ENCODE measurements around the gene CYP2D6. TPM values are rescaled to one million over a fixed set of nuclear protein-coding genes. Genes with fewer than 3 reads are reported as not detected.

CYP2D6 gene
- polyA plus RNA-seq, 3 donors: 4.5 TPM; not detected in 2

DNA sequence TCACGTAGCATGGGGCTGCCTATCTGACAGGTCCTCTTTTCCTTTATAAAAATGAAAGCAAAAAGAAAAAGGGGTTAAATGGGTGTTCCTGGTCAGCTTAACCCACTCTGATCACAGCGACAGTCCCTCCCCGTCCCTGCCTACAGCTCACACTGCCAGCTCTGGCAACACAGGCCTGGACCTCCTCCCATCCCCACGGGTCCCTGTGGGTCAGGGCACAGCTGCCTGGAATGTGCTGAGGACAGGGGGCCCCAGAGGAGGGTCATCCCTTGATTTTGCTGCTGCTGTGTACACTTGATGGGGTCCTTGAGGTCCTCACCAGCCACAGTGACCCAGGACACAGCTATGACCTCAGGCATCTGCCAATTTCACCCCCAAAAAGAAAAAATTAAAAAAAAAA, 29.6 kb upstream of the CYP2D6 start:
- H3K36me3 ChIP-seq (replicated peaks in 1 of 2; ENCODE audit: control insufficient read depth in 1 of 2, insufficient read depth in 2 of 2, low read length in 2 of 2): peaks cover 7 to 67% of the 10 kb centered on the region in 2 donors
- no peak overlapping the region for H3K27ac Mint-ChIP-seq
- TF ChIP-seq, protein P1, sequence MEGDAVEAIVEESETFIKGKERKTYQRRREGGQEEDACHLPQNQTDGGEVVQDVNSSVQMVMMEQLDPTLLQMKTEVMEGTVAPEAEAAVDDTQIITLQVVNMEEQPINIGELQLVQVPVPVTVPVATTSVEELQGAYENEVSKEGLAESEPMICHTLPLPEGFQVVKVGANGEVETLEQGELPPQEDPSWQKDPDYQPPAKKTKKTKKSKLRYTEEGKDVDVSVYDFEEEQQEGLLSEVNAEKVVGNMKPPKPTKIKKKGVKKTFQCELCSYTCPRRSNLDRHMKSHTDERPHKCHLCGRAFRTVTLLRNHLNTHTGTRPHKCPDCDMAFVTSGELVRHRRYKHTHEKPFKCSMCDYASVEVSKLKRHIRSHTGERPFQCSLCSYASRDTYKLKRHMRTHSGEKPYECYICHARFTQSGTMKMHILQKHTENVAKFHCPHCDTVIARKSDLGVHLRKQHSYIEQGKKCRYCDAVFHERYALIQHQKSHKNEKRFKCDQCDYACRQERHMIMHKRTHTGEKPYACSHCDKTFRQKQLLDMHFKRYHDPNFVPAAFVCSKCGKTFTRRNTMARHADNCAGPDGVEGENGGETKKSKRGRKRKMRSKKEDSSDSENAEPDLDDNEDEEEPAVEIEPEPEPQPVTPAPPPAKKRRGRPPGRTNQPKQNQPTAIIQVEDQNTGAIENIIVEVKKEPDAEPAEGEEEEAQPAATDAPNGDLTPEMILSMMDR (IDR thresholded peaks at IDR 0.05): no peak
- no peak overlapping the region for H3K4me3 ChIP-seq (replicated peaks in 1 of 3; ENCODE audit: low read depth in 2 of 3, low read length in 3 of 3)
- H3K9me3 ChIP-seq (replicated peaks in 1 of 2; ENCODE audit: control insufficient read depth in 1 of 2, insufficient read depth in 1 of 2, low read length in 2 of 2): no peaks in the 10 kb centered on the region
- peaks cover 35 to 50% of the 10 kb centered on the region in 2 donors for H3K36me3 Mint-ChIP-seq
- H3K4me1 Mint-ChIP-seq: peaks cover 4% of the 10 kb centered on the region
- H3K79me2 ChIP-seq (ENCODE audit: insufficient read depth, low read length): no peaks in the 10 kb centered on the region
- no peaks in the 10 kb centered on the region for H3K4me1 ChIP-seq (ENCODE audit: control insufficient read depth in 1 of 2, insufficient read depth in 2 of 2, low read length in 2 of 2)
- H4K20me1 ChIP-seq (ENCODE audit: insufficient read depth, low read length): peaks cover 3% of the 10 kb centered on the region
- no peak overlapping the region for H3K9ac ChIP-seq (ENCODE audit: insufficient read depth, low read length, poor library complexity, severe bottlenecking)
- intact Hi-C loops (cut with micrococcal nuclease): no loop called here
- no peak for DNase-seq
- H3K9me3 Mint-ChIP-seq: no peaks in the 10 kb centered on the region
- H3K27me3 Mint-ChIP-seq (ENCODE audit: low read depth in 3 of 3): no peaks in the 10 kb centered on the region
- no peak overlapping the region for H2AFZ ChIP-seq (ENCODE audit: insufficient read depth, low read depth, low read length, poor library complexity, severe bottlenecking)
- no peak overlapping the region for H3K27ac ChIP-seq (ENCODE audit: low read depth in 1 of 2, low read length in 2 of 2)
- no peak overlapping the region for H3K4me3 Mint-ChIP-seq
- no peaks in the 10 kb centered on the region for H3K27me3 ChIP-seq (ENCODE audit: control insufficient read depth in 2 of 2, insufficient read depth in 2 of 2, low read length in 2 of 2)
- no peak overlapping the region for H3K4me2 ChIP-seq (replicated peaks; ENCODE audit: extremely low read depth, low read length, poor library complexity, severe bottlenecking)
- WGBS (ENCODE audit: insufficient coverage): 93% methylated on average over 3 of the region's 4 CpGs

DNA sequence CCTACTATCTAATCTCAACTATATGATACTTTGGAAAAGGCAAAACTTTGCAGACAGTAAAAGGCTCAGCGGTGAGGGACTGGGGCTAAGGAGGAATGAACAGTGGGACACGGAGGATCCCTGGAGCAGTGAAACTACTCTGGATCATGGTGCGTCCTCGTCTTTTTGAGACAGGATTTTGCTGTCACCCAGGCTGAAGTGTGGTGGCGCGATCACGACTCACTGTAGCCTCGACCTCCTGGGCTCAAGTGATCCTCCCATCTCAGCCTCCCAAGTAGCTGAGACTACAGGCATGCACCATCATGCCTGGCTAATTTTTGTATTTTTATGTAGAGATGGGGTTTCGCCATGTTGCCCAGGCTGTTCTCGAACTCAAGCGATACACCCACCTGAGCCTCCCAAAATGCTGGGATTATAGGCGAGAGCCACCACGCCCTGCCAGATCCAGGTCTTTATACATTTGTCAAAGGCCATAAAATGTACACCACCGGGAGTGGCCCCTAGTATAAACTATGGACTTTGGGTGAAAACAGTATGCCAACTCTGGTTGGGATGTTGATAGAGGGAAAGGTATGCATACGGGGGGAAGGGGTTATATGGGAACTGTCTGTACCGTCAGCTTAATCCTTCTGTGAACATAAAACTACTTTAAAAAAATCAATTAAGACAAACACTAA, 28.0 kb upstream of the CYP2D6 start:
- Mint-ChIP-seq H3K9me3 (no peaks in the 10 kb centered on the region), H3K4me3 (no peak overlapping the region), H3K4me1 (peaks cover 4% of the 10 kb centered on the region), H3K27me3 (ENCODE audit: low read depth in 3 of 3) (no peaks in the 10 kb centered on the region), H3K36me3 (peaks cover 29 to 45% of the 10 kb centered on the region in 2 donors), H3K27ac (peak overlapping the region in 1 of 7 donors; percentile 35)
- H3K4me2 ChIP-seq (replicated peaks; ENCODE audit: extremely low read depth, low read length, poor library complexity, severe bottlenecking): no peak overlapping the region
- WGBS (ENCODE audit: insufficient coverage): 98% methylated on average over 7 of the region's 16 CpGs
- no peak overlapping the region for H3K4me3 ChIP-seq (replicated peaks in 1 of 3; ENCODE audit: low read depth in 2 of 3, low read length in 3 of 3)
- no peaks in the 10 kb centered on the region for H3K9me3 ChIP-seq (replicated peaks in 1 of 2; ENCODE audit: control insufficient read depth in 1 of 2, insufficient read depth in 1 of 2, low read length in 2 of 2)
- peaks cover 4 to 58% of the 10 kb centered on the region in 2 donors for H3K36me3 ChIP-seq (replicated peaks in 1 of 2; ENCODE audit: control insufficient read depth in 1 of 2, insufficient read depth in 2 of 2, low read length in 2 of 2)
- no peak for DNase-seq
- no peaks in the 10 kb centered on the region for H3K79me2 ChIP-seq (ENCODE audit: insufficient read depth, low read length)
- TF ChIP-seq, protein P1 (IDR thresholded peaks at IDR 0.05): no peak
- H2AFZ ChIP-seq (ENCODE audit: insufficient read depth, low read depth, low read length, poor library complexity, severe bottlenecking): no peak overlapping the region
- intact Hi-C loops (cut with micrococcal nuclease): no loop called here
- H3K4me1 ChIP-seq (ENCODE audit: control insufficient read depth in 1 of 2, insufficient read depth in 2 of 2, low read length in 2 of 2): no peaks in the 10 kb centered on the region
- no peak overlapping the region for H3K27ac ChIP-seq (ENCODE audit: low read depth in 1 of 2, low read length in 2 of 2)
- no peaks in the 10 kb centered on the region for H4K20me1 ChIP-seq (ENCODE audit: insufficient read depth, low read length)
- no peaks in the 10 kb centered on the region for H3K27me3 ChIP-seq (ENCODE audit: control insufficient read depth in 2 of 2, insufficient read depth in 2 of 2, low read length in 2 of 2)
- no peak overlapping the region for H3K9ac ChIP-seq (ENCODE audit: insufficient read depth, low read length, poor library complexity, severe bottlenecking)

Measured in CD14-positive monocyte (primary cell).